ENCODE results near the gene FAM50A.

GRCh38 chrX:154431341-154431740 lies 12.6 kb upstream of the FAM50A start:
- TF ChIP-seq CTCF (conservative IDR thresholded peaks at IDR 0.05) (no peak), ZFX (IDR thresholded peaks at IDR 0.05) (no peak)
